ENCODE results near the gene ACAP1.

Gene ACAP1, protein sequence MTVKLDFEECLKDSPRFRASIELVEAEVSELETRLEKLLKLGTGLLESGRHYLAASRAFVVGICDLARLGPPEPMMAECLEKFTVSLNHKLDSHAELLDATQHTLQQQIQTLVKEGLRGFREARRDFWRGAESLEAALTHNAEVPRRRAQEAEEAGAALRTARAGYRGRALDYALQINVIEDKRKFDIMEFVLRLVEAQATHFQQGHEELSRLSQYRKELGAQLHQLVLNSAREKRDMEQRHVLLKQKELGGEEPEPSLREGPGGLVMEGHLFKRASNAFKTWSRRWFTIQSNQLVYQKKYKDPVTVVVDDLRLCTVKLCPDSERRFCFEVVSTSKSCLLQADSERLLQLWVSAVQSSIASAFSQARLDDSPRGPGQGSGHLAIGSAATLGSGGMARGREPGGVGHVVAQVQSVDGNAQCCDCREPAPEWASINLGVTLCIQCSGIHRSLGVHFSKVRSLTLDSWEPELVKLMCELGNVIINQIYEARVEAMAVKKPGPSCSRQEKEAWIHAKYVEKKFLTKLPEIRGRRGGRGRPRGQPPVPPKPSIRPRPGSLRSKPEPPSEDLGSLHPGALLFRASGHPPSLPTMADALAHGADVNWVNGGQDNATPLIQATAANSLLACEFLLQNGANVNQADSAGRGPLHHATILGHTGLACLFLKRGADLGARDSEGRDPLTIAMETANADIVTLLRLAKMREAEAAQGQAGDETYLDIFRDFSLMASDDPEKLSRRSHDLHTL

GRCh38 chr17:7336240-7337175, at the start of gene ACAP1:
Gene ACAP1 (plus strand): TSS chr17:7336529. CDS start chr17:7336735, 206 bp downstream.
- peak; percentile 95 for DNase-seq

- no peak for DNase-seq
Measured at GRCh38 chr17:7289256-7290032, 46.9 kb upstream of the ACAP1 start.

GRCh38 chr17:7290166-7290565, 46.2 kb upstream of the ACAP1 start:
- DNase-seq: no peak

DNA sequence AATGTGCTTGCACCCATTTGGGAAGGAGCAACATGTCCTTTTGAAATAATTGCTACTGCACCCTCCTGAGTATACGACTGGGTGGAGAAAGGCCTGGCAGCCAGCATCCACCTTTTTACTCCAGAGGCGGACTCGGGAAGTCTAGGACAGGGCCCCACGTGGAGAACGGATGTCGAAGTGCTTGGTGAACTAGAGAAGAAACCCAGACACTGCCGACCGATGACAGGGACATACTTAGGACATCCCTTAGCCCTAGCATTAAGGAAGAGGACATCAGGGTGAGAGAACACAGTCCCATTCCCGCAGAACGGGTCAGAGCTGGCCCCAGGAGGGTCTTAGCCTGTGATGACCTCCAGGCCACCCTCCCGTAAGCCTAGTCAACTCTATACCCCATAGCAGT, 45.6 kb upstream of the ACAP1 start:
- no peak for DNase-seq

- no peak for DNase-seq
Measured at GRCh38 chr17:7292194-7292593, 44.1 kb upstream of the ACAP1 start.

- DNase-seq: no peak
Measured at GRCh38 chr17:7292729-7293128, 43.6 kb upstream of the ACAP1 start.

- no peak for DNase-seq
Measured at GRCh38 chr17:7293159-7293558, 43.2 kb upstream of the ACAP1 start.

- no peak for DNase-seq
Measured at GRCh38 chr17:7293816-7294613, 42.3 kb upstream of the ACAP1 start.

DNA sequence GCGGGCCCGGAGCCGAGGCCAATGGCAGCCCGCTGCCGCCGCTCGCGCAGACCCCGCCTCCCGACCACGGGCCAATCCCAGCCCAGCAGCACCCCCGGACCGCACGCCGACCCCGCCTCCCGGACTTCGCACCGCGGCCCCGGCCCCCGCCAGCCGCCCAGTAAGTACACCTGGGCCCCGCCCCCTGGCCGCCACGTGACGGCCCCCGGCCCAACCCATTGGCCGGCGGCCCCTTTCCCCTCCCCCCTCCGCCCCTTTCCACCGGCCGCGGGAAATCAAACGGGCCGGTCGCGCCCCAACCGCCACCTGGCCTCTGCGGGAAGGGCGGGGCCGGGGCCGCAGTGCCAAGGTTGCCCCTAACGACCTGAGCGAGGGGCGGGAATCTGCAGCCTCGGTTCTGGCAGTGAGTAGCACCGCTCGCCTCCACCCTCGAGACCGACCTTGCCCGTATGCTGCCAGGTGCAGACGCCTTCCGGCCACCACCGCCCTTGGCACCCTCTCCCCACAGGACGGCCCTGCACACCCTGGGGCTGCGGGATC, 41.6 kb upstream of the ACAP1 start, which contains the start of gene YBX2:
TSS of gene YBX2 (minus strand) at position 26 of the 540 bp plus-strand sequence. CDS start 139 bp downstream, outside the sequence.
- peak; percentile 79 to 80 for DNase-seq

- DNase-seq: no peak
Measured at GRCh38 chr17:7295230-7296180, 40.8 kb upstream of the ACAP1 start.

DNA sequence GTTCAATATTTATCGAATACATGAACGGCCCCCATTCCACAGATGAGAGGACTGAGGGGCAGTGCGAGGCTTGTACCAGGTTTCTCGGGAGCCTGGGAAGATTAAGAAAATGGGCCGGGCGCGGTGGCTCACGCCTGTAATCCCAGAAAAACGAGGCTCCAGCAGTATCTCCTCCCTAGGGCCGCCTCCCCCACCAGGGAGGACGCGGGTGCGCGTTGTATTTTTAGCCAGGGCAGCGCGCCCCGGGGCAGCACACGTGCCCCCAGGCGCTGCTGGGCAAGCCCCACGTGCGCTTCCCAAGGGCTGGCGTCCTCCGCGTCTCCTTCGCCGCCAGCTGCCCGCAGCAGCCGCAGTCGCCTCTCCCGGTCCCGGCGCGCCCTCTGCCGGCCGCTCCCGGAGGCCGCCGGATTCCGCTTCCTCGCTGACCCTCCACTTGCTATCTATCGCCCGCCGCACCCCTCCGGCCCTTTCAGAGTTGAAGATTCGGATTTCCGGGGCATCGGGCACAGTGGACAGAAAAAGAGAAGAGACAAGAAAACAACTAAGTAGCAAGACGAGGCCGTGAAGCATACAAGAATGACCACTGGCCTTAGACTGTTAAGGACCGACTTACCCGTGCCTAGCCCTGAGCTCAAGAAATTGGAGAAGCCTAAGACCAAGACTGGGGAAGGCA, 40.0 kb upstream of the ACAP1 start:
- DNase-seq: peak; percentile 72 to 75

DNA sequence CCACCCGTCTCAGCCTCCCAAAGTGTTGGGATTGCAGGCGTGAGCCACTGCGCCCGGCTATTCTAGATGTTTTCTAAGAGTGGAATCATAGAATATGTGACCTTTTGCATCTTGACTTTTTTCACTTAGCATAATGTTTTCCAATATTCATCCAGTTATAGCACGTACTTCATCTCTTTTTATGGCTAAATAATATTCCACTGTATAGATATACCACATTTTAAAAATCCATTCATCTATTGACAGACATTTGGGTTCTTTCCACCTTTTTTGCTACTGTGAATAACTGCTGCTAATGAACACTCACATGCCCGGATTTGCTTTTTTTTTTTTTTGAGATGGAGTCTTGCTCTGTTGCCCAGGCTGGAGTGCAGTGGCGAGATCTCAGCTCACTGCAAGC, 32.1 kb upstream of the ACAP1 start:
- DNase-seq: no peak

DNA sequence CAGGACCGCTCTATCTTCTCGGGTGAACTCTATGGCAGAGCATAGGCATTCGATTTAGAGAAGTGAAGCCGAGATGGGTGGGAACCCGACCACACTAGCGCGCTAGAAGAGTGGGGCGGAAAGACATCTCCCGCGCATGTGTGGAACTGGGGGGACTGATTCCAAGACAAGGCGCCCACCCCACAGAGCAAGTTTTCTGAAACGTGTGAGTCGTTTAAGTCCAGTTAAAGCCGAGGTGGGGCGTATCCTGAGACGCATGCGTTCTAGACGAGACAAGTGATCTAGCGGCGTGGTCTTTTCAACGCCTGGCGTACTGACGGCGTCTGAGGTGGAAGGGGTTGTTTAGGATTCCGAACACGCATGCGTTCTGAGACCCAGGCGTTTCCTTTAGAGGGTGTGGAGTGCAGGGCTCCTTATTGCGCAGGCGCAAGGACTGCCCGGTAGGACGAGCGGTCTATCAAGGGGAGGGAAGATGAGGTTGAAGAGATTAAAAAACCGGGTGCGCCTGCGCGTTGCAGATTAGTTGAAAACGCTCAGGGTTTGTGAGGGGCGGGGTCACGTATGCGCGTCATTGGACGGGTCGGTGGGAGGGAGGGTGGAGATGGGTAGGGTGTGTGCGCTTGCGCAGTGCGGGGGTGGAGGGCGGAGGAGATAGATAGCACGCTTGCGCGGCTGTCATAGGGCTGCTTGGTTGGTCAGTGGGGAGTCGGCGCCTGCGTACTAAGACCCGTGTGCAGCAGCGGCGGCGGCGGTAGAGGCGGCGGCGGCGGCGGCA, 29.2 kb upstream of the ACAP1 start, which contains the start of gene EIF5A:
TSS of gene EIF5A (plus strand) at position 718 of the 775 bp plus-strand sequence. CDS start 2,008 bp downstream, outside the sequence.
- peak; percentile 100 for DNase-seq

GRCh38 chr17:7307686-7308624, 28.4 kb upstream of the ACAP1 start:
- peak; percentile 47 to 51 for DNase-seq

GRCh38 chr17:7308625-7309433, 27.5 kb upstream of the ACAP1 start:
- DNase-seq: peak; percentile 79 to 84

- no peak for DNase-seq
Measured at GRCh38 chr17:7309628-7310027, 26.7 kb upstream of the ACAP1 start.

Data from activated CD4-positive, alpha-beta T cell treated with anti-CD3 and anti-CD28 coated beads, Interleukin-2, amount 50 U/mL, for 48 hours (primary cell).